GM23338 (cell line): Measurements from ENCODE around the gene WASF2.
A peak's percentile ranks its signal among the peaks of the same experiment; 100 is the strongest.

ENCODE experiments used
- EZH2 ChIP-seq: fragments of 200-600 bp; sonication (generic); IDR thresholded peaks from one replicate; pipeline ENCODE4 v1.8.0; 2017; ENCODE audit warnings: antibody characterized with exemption, mild to moderate bottlenecking, low read depth; ENCODE audit not compliant: unreplicated experiment
- EZH2phosphoT487 ChIP-seq: fragments of 200-600 bp; sonication (generic); IDR thresholded peaks from one replicate; pipeline ENCODE4 v1.8.1; 2018; ENCODE audit warnings: antibody characterized with exemption; ENCODE audit not compliant: unreplicated experiment
- JUNB ChIP-seq: IDR thresholded peaks from one replicate; pipeline ENCODE4 v1.6.1; 2016; ENCODE audit warnings: antibody characterized with exemption; ENCODE audit not compliant: unreplicated experiment
- POLR2AphosphoS5 ChIP-seq: IDR thresholded peaks from 2 replicates; pipeline ENCODE4 v1.6.1; 2016; ENCODE audit warnings: antibody characterized with exemption, low read depth
- TF ChIP-seq, protein P1 (sequence below), 2 experiments: fragments of 200-600 bp in 1 of 2; sonication (generic) in 1 of 2; conservative IDR thresholded peaks; 2 replicates each; pipeline versions ENCODE4 v1.5.1 to v1.6.1; 2016 to 2017; ENCODE audit warnings: antibody characterized with exemption in 2 of 2, low read depth in 2 of 2, mild to moderate bottlenecking in 2 of 2, moderate library complexity in 1 of 2

DNA sequence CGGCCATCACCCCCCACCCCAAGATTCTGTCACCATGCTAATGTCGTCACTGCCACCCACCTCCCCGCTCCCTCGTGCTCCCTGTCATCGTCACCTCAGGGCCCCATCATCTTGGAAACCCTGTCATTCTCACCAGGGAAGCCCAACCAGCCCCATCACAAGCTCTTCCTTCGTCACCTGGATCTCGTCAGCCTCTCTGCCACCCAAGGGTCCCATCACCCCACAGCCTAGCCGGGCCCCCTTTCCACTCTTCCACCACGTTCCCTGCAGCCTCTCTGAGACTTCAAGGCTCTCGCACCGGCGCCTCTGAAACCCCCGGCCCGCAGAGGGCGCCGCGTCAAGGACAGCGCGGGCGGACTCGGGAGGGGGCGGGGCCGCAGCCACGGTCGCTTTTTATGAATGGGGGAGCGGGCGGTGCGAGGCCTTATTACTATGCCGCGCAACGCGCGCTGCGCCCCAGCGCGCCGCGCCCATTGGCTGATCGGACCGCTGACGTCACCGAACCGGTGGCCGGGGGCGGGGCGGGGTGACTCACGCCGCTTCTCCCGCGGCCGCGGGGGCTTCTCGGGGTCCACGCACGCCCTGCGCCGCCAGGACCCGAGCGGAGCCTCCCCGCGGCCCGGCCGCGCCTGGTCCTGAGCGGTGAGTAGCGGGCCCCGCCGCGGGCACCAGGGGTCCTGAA lies 97.7 kb downstream of the WASF2 start, which contains the start of gene GPR3:
- TF ChIP-seq, protein P1, sequence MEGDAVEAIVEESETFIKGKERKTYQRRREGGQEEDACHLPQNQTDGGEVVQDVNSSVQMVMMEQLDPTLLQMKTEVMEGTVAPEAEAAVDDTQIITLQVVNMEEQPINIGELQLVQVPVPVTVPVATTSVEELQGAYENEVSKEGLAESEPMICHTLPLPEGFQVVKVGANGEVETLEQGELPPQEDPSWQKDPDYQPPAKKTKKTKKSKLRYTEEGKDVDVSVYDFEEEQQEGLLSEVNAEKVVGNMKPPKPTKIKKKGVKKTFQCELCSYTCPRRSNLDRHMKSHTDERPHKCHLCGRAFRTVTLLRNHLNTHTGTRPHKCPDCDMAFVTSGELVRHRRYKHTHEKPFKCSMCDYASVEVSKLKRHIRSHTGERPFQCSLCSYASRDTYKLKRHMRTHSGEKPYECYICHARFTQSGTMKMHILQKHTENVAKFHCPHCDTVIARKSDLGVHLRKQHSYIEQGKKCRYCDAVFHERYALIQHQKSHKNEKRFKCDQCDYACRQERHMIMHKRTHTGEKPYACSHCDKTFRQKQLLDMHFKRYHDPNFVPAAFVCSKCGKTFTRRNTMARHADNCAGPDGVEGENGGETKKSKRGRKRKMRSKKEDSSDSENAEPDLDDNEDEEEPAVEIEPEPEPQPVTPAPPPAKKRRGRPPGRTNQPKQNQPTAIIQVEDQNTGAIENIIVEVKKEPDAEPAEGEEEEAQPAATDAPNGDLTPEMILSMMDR (conservative IDR thresholded peaks at IDR 0.05; ENCODE audit: low read depth in 2 of 2): peak; percentile 46 to 82
- TF ChIP-seq EZH2: no peak
- peak; percentile 32; the same call in 1 of the 2 replicates for TF ChIP-seq POLR2AphosphoS5
- no peak for TF ChIP-seq EZH2phosphoT487
- TF ChIP-seq JUNB: no peak
